GM21390 (cell line): ENCODE measurements around the gene PPP1R12B.
A peak's percentile ranks its signal among the peaks of the same experiment; 100 is the strongest.
"Not testable (repeated sequence)": the region's sequence is repeated elsewhere in the genome, so short reads cannot be mapped to it uniquely, and the experiment has no call there.

Source experiments
- ATAC-seq: cut with Tn5 transposase; IDR thresholded peaks from one replicate; pipeline ENCODE4 v1.9.1; 2021; ENCODE audit not compliant: unreplicated experiment

PPP1R12B gene

GRCh38 chr1:202343652-202344349, 4.7 kb upstream of the PPP1R12B start:
- no peak for ATAC-seq

- ATAC-seq = no peak
Observed at GRCh38 chr1:202348005-202348508, 442 bp upstream of the PPP1R12B start.

- ATAC-seq = peak; percentile 2
Observed at GRCh38 chr1:202349206-202349928, 868 bp downstream of the PPP1R12B start.

- no peak for ATAC-seq
Observed at GRCh38 chr1:202351725-202352124, 3.2 kb downstream of the PPP1R12B start.

GRCh38 chr1:202352583-202353197, 4.2 kb downstream of the PPP1R12B start:
- ATAC-seq = not testable (repeated sequence)

GRCh38 chr1:202355944-202356553, 7.5 kb downstream of the PPP1R12B start:
- ATAC-seq = no peak

- no peak for ATAC-seq
Observed at GRCh38 chr1:202357506-202357905, 9.0 kb downstream of the PPP1R12B start.

- no peak for ATAC-seq
Observed at GRCh38 chr1:202361224-202361623, 12.7 kb downstream of the PPP1R12B start.

GRCh38 chr1:202361701-202362100, 13.2 kb downstream of the PPP1R12B start:
- ATAC-seq = no peak

GRCh38 chr1:202362212-202362611, 13.7 kb downstream of the PPP1R12B start:
- ATAC-seq = no peak

- no peak for ATAC-seq
Observed at GRCh38 chr1:202365092-202365815, 16.8 kb downstream of the PPP1R12B start.

- no peak for ATAC-seq
Observed at GRCh38 chr1:202367271-202367670, 18.8 kb downstream of the PPP1R12B start.

GRCh38 chr1:202370906-202371305, 22.4 kb downstream of the PPP1R12B start:
- ATAC-seq = not testable (repeated sequence)

GRCh38 chr1:202374099-202374498, 25.6 kb downstream of the PPP1R12B start:
- no peak for ATAC-seq

- ATAC-seq = peak; percentile 64
Observed at GRCh38 chr1:202375175-202375574, 26.7 kb downstream of the PPP1R12B start.

GRCh38 chr1:202376247-202376646, 27.7 kb downstream of the PPP1R12B start:
- no peak for ATAC-seq

- not testable (repeated sequence) for ATAC-seq
Observed at GRCh38 chr1:202379884-202380529, 31.5 kb downstream of the PPP1R12B start.

- ATAC-seq = not testable (repeated sequence)
Observed at GRCh38 chr1:202380535-202380934, 32.0 kb downstream of the PPP1R12B start.

- not testable (repeated sequence) for ATAC-seq
Observed at GRCh38 chr1:202381867-202382266, 33.4 kb downstream of the PPP1R12B start.

- ATAC-seq = not testable (repeated sequence)
Observed at GRCh38 chr1:202395831-202396230, 47.3 kb downstream of the PPP1R12B start.
